ENCODE data around the gene PDXK. TPM values are rescaled to one million over a fixed set of nuclear protein-coding genes. Genes with fewer than 3 reads are reported as not detected.

PDXK gene
- total RNA-seq, 1 experiment from 2014 or later, result 214 TPM

GRCh38 chr21:43749651-43750262 lies 30.8 kb downstream of the PDXK start:
- H3K4me3 Mint-ChIP-seq (ENCODE audit: low read depth, unreplicated experiment), result no peak overlapping the region
- intact Hi-C loops (cut with micrococcal nuclease; ENCODE audit: unreplicated experiment), result no loop called here
- no peaks in the 10 kb centered on the region for H3K27me3 Mint-ChIP-seq (ENCODE audit: unreplicated experiment)
- no TSS peak for BruUV-seq (replicated peaks)
- TF ChIP-seq CTCF (IDR thresholded peaks at IDR 0.05; ENCODE audit: unreplicated experiment), result no peak
- no peaks in the 10 kb centered on the region for H3K4me1 Mint-ChIP-seq (ENCODE audit: low read depth, unreplicated experiment)
- no peaks in the 10 kb centered on the region for H3K9me3 Mint-ChIP-seq (ENCODE audit: low read depth, unreplicated experiment)
- H3K27ac Mint-ChIP-seq (ENCODE audit: unreplicated experiment), result no peak overlapping the region
- CTCF ChIA-PET, result no interaction called here
- DNase-seq, result no peak
- peaks cover 62% of the 10 kb centered on the region for H3K36me3 Mint-ChIP-seq (ENCODE audit: insufficient read depth, unreplicated experiment)

DNA sequence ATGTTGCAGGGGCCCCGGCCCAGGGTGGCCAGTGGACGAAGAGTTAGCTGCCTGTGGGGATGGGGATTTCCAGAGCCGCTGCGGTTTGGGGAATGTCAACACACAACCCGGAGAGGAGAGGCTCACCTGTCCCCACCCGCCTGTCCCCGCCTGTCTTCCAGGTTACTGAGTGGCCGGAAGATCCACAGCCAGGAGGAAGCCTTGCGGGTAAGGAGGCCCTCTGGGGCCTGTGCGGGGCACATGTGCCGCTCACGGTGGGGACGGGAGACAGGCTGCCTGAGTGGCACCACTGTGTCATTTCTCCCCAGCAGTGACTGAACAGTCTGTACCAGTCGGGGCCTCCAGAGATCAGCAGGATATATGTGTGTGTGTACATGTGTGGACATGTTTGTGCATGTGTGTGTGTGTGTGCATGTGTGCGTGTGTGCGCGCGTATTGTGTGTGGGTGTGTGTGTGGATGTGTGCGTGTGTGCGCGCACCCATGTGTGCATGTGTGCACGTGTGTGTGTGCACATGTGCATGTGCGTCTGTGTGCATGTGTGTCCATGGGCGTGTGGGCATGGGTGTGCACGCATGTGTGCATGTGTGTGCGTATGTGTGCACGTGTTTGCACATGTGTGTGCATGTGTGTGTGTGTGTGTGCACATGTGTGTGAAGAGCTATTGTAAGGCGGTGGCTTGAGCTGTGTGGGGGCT lies 31.6 kb downstream of the PDXK start:
- H3K4me1 Mint-ChIP-seq (ENCODE audit: low read depth, unreplicated experiment), result no peaks in the 10 kb centered on the region
- intact Hi-C loops (cut with micrococcal nuclease; ENCODE audit: unreplicated experiment), result no loop called here
- no peak overlapping the region for H3K4me3 Mint-ChIP-seq (ENCODE audit: low read depth, unreplicated experiment)
- no TSS peak for BruUV-seq (replicated peaks)
- TF ChIP-seq CTCF (IDR thresholded peaks at IDR 0.05; ENCODE audit: unreplicated experiment), result no peak
- H3K27me3 Mint-ChIP-seq (ENCODE audit: unreplicated experiment), result no peaks in the 10 kb centered on the region
- no peak overlapping the region for H3K27ac Mint-ChIP-seq (ENCODE audit: unreplicated experiment)
- CTCF ChIA-PET, result no interaction called here
- no peaks in the 10 kb centered on the region for H3K9me3 Mint-ChIP-seq (ENCODE audit: low read depth, unreplicated experiment)
- H3K36me3 Mint-ChIP-seq (ENCODE audit: insufficient read depth, unreplicated experiment), result peaks cover 55% of the 10 kb centered on the region
- no peak for DNase-seq

- H3K27me3 Mint-ChIP-seq (ENCODE audit: unreplicated experiment), result no peaks in the 10 kb centered on the region
- intact Hi-C loops (cut with micrococcal nuclease; ENCODE audit: unreplicated experiment), result no loop called here
- H3K4me1 Mint-ChIP-seq (ENCODE audit: low read depth, unreplicated experiment), result no peaks in the 10 kb centered on the region
- no peaks in the 10 kb centered on the region for H3K9me3 Mint-ChIP-seq (ENCODE audit: low read depth, unreplicated experiment)
- no peak for DNase-seq
- CTCF ChIA-PET, result no interaction called here
- H3K36me3 Mint-ChIP-seq (ENCODE audit: insufficient read depth, unreplicated experiment), result peaks cover 51% of the 10 kb centered on the region
- TF ChIP-seq CTCF (IDR thresholded peaks at IDR 0.05; ENCODE audit: unreplicated experiment), result no peak
- no peak overlapping the region for H3K4me3 Mint-ChIP-seq (ENCODE audit: low read depth, unreplicated experiment)
- no TSS peak for BruUV-seq (replicated peaks)
- no peak overlapping the region for H3K27ac Mint-ChIP-seq (ENCODE audit: unreplicated experiment)
Measured at GRCh38 chr21:43751955-43752591, 33.1 kb downstream of the PDXK start.

DNA sequence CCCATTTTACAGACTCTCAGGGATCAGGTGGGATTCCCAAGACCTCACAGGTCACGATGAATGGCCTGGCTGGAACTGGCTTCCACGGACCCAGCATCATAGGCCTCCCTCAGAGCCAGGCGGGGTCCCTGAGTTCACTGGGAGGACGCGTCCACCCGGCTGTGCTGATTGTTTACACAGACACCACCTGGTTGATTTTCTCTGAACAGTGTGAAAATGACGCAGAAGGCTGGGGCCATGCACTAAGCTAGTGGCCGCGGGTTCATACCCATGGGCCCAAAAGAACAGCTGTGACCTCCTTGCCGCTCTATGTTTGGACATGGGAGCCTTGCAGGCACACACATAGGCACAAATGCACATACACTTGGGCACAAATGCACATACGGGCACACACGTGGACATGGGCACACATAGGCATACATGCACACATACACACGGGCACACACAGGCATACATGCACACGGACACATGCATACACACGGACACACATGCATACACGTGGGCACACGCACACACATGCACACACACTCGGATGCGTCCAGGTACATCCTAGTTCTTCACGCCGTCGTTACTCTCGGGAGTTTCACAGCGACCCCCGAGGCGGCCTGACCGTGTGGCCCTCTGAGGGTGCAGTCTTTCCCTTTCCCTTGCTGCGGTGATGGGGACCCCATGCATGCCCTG lies 34.0 kb downstream of the PDXK start:
- no peaks in the 10 kb centered on the region for H3K4me1 Mint-ChIP-seq (ENCODE audit: low read depth, unreplicated experiment)
- no peaks in the 10 kb centered on the region for H3K27me3 Mint-ChIP-seq (ENCODE audit: unreplicated experiment)
- BruUV-seq (replicated peaks), result no TSS peak
- no peak for DNase-seq
- peaks cover 42% of the 10 kb centered on the region for H3K36me3 Mint-ChIP-seq (ENCODE audit: insufficient read depth, unreplicated experiment)
- no peak overlapping the region for H3K27ac Mint-ChIP-seq (ENCODE audit: unreplicated experiment)
- TF ChIP-seq CTCF (IDR thresholded peaks at IDR 0.05; ENCODE audit: unreplicated experiment), result no peak
- intact Hi-C loops (cut with micrococcal nuclease; ENCODE audit: unreplicated experiment), result no loop called here
- H3K4me3 Mint-ChIP-seq (ENCODE audit: low read depth, unreplicated experiment), result no peak overlapping the region
- CTCF ChIA-PET, result no interaction called here
- H3K9me3 Mint-ChIP-seq (ENCODE audit: low read depth, unreplicated experiment), result no peaks in the 10 kb centered on the region

All from Calu3 (cell line).